Measurements from ENCODE around the gene VIPR2. TPM values are rescaled to one million over a fixed set of nuclear protein-coding genes. Genes with fewer than 3 reads are reported as not detected.

The VIPR2 gene
- total and polyA plus RNA-seq, 2 experiments from 2014 or later, result 1.3 to 2.7 TPM

DNA sequence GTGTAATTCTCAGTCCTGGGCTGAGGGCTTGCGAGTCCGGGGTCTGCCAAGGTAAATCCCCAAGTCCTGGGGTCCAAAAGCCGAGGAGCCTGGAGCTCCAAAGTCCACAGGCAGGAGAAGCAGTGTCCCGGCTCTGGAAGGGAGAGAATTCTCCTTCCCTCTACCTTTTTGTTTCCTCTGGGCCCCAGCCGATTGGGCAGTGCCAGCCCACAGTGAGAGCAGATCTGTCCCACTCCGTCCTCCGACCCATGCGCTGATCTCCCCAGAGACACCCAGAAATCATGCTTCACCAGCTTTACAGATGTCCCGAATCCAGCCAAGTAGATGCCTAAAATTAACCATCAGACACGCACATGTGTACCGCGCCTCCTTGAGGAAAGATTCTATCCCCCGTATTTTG, 8.1 kb upstream of the VIPR2 start:
- H3K27ac Mint-ChIP-seq, result no peak overlapping the region
- no peaks in the 10 kb centered on the region for H3K9me2 ChIP-seq (ENCODE audit: insufficient read depth)
- no peak overlapping the region for H3K4me3 Mint-ChIP-seq
- H3K27me3 ChIP-seq (ENCODE audit: insufficient read depth), result no peaks in the 10 kb centered on the region
- peaks cover 6% of the 10 kb centered on the region for H3K27me3 Mint-ChIP-seq (ENCODE audit: insufficient read depth, low read depth, poor library complexity)
- H3K4me1 Mint-ChIP-seq, result no peaks in the 10 kb centered on the region; the same call in 2 of the 3 replicates
- DNase-seq (ENCODE audit: low spot score) (no peak), ATAC-seq (no peak)
- no peaks in the 10 kb centered on the region for H4K20me1 ChIP-seq (replicated peaks; ENCODE audit: insufficient read depth)
- H2AFZ ChIP-seq, result no peak overlapping the region
- peaks cover 74% of the 10 kb centered on the region for H3K9me3 Mint-ChIP-seq
- peaks cover 7% of the 10 kb centered on the region for H3K4me1 ChIP-seq (ENCODE audit: insufficient read depth)
- no peaks in the 10 kb centered on the region for H3K36me3 ChIP-seq (ENCODE audit: insufficient read depth)
- no peak overlapping the region for H3K4me3 ChIP-seq
- H3K36me3 Mint-ChIP-seq (ENCODE audit: low read depth), result peaks cover 2% of the 10 kb centered on the region; the same call in 1 of the 3 replicates
- H3K79me2 ChIP-seq (replicated peaks; ENCODE audit: insufficient read depth), result no peaks in the 10 kb centered on the region
- H3K27ac ChIP-seq (ENCODE audit: low read depth), result no peak overlapping the region
- no peaks in the 10 kb centered on the region for H3F3A ChIP-seq (replicated peaks; ENCODE audit: low read depth)
- TF ChIP-seq EZH2phosphoT487 (IDR thresholded peaks at IDR 0.05; ENCODE audit: unreplicated experiment) (no peak), NANOG (IDR thresholded peaks at IDR 0.05; ENCODE audit: borderline replicate concordance) (no peak), EZH2 (IDR thresholded peaks at IDR 0.05; ENCODE audit: low read depth, unreplicated experiment) (no peak), JUNB (IDR thresholded peaks at IDR 0.05; ENCODE audit: unreplicated experiment) (no peak), ZNF331 (CRISPR knock-in tag; IDR thresholded peaks at IDR 0.05; ENCODE audit: low read depth) (no peak), POLR2AphosphoS5 (IDR thresholded peaks at IDR 0.05; ENCODE audit: low read depth) (no peak), STAT1 (IDR thresholded peaks at IDR 0.05; ENCODE audit: unreplicated experiment) (no peak)
- TF ChIP-seq, protein P1, sequence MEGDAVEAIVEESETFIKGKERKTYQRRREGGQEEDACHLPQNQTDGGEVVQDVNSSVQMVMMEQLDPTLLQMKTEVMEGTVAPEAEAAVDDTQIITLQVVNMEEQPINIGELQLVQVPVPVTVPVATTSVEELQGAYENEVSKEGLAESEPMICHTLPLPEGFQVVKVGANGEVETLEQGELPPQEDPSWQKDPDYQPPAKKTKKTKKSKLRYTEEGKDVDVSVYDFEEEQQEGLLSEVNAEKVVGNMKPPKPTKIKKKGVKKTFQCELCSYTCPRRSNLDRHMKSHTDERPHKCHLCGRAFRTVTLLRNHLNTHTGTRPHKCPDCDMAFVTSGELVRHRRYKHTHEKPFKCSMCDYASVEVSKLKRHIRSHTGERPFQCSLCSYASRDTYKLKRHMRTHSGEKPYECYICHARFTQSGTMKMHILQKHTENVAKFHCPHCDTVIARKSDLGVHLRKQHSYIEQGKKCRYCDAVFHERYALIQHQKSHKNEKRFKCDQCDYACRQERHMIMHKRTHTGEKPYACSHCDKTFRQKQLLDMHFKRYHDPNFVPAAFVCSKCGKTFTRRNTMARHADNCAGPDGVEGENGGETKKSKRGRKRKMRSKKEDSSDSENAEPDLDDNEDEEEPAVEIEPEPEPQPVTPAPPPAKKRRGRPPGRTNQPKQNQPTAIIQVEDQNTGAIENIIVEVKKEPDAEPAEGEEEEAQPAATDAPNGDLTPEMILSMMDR (conservative IDR thresholded peaks at IDR 0.05; ENCODE audit: low read depth in 2 of 2), result no peak
- no peak overlapping the region for H3K4me2 ChIP-seq

GRCh38 chr7:159151231-159151630, 6.6 kb upstream of the VIPR2 start:
- Histone ChIP-seq H3K4me1 (ENCODE audit: insufficient read depth) (peaks cover 14% of the 10 kb centered on the region), H2AFZ (no peak overlapping the region), H3K9me2 (ENCODE audit: insufficient read depth) (no peaks in the 10 kb centered on the region), H3K4me3 (no peak overlapping the region), H3K36me3 (ENCODE audit: insufficient read depth) (no peaks in the 10 kb centered on the region), H3F3A (replicated peaks; ENCODE audit: low read depth) (no peaks in the 10 kb centered on the region), H3K27ac (ENCODE audit: low read depth) (no peak overlapping the region), H3K27me3 (ENCODE audit: insufficient read depth) (peaks cover 5% of the 10 kb centered on the region), H3K4me2 (no peak overlapping the region), H4K20me1 (replicated peaks; ENCODE audit: insufficient read depth) (no peaks in the 10 kb centered on the region), H3K79me2 (replicated peaks; ENCODE audit: insufficient read depth) (no peaks in the 10 kb centered on the region)
- H3K4me3 Mint-ChIP-seq, result no peak overlapping the region
- no peak overlapping the region for H3K27ac Mint-ChIP-seq
- H3K4me1 Mint-ChIP-seq, result no peaks in the 10 kb centered on the region; the same call in 2 of the 3 replicates
- peaks cover 67% of the 10 kb centered on the region for H3K9me3 Mint-ChIP-seq
- DNase-seq (ENCODE audit: low spot score) (no peak), ATAC-seq (no peak)
- peaks cover 2% of the 10 kb centered on the region; the same call in 1 of the 3 replicates for H3K36me3 Mint-ChIP-seq (ENCODE audit: low read depth)
- H3K27me3 Mint-ChIP-seq (ENCODE audit: insufficient read depth, low read depth, poor library complexity), result peaks cover 6% of the 10 kb centered on the region
- TF ChIP-seq EZH2phosphoT487 (IDR thresholded peaks at IDR 0.05; ENCODE audit: unreplicated experiment) (no peak), CREB1 (CRISPR knock-in tag; IDR thresholded peaks at IDR 0.05; ENCODE audit: low read depth) (no peak), ETS1 (IDR thresholded peaks at IDR 0.05) (no peak), NANOG (IDR thresholded peaks at IDR 0.05; ENCODE audit: borderline replicate concordance) (no peak), ZNF331 (CRISPR knock-in tag; IDR thresholded peaks at IDR 0.05; ENCODE audit: low read depth) (no peak), JUNB (IDR thresholded peaks at IDR 0.05; ENCODE audit: unreplicated experiment) (no peak)
- TF ChIP-seq, protein P1 (conservative IDR thresholded peaks at IDR 0.05; ENCODE audit: low read depth in 2 of 2), result no peak
- TF ChIP-seq, protein P2, sequence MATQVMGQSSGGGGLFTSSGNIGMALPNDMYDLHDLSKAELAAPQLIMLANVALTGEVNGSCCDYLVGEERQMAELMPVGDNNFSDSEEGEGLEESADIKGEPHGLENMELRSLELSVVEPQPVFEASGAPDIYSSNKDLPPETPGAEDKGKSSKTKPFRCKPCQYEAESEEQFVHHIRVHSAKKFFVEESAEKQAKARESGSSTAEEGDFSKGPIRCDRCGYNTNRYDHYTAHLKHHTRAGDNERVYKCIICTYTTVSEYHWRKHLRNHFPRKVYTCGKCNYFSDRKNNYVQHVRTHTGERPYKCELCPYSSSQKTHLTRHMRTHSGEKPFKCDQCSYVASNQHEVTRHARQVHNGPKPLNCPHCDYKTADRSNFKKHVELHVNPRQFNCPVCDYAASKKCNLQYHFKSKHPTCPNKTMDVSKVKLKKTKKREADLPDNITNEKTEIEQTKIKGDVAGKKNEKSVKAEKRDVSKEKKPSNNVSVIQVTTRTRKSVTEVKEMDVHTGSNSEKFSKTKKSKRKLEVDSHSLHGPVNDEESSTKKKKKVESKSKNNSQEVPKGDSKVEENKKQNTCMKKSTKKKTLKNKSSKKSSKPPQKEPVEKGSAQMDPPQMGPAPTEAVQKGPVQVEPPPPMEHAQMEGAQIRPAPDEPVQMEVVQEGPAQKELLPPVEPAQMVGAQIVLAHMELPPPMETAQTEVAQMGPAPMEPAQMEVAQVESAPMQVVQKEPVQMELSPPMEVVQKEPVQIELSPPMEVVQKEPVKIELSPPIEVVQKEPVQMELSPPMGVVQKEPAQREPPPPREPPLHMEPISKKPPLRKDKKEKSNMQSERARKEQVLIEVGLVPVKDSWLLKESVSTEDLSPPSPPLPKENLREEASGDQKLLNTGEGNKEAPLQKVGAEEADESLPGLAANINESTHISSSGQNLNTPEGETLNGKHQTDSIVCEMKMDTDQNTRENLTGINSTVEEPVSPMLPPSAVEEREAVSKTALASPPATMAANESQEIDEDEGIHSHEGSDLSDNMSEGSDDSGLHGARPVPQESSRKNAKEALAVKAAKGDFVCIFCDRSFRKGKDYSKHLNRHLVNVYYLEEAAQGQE (IDR thresholded peaks at IDR 0.05; ENCODE audit: unreplicated experiment), result no peak

Data from GM23338 (cell line).